Stimulated activated naive CD8-positive, alpha-beta T cell treated with anti-CD3 and anti-CD28 coated beads, Interleukin-15, amount 100 ng/mL, for 72 hours (primary cell): ENCODE results near the gene CDH13.

Experiments
- ATAC-seq: fragments of 150-1000 bp; cut with Tn5 transposase; 2 replicates; pipeline ENCODE4 v1.10.0; 2021; ENCODE audit warnings: mild to moderate bottlenecking, moderate library complexity
- DNase-seq, 2 donors: peaks; one replicate each; pipeline ENCODE4 v3.0.0; 2021 to 2022
- H3K27ac Mint-ChIP-seq, 2 donors: one replicate each; pipeline ENCODE4 v1.8.0; 2022; ENCODE audit warnings: mild to moderate bottlenecking in 2 of 2, mixed read lengths in 2 of 2, moderate library complexity in 2 of 2
- H3K27me3 Mint-ChIP-seq: one replicate; pipeline ENCODE4 v1.8.0; 2022; ENCODE audit warnings: mixed read lengths
- H3K4me1 Mint-ChIP-seq: one replicate; pipeline ENCODE4 v1.8.0; 2022; ENCODE audit warnings: mild to moderate bottlenecking, mixed read lengths
- H3K4me3 Mint-ChIP-seq, 2 donors: one replicate each; pipeline ENCODE4 v1.8.0; 2022; ENCODE audit warnings: mild to moderate bottlenecking in 2 of 2, mixed read lengths in 2 of 2, moderate library complexity in 1 of 2
- H3K9me3 Mint-ChIP-seq, 2 donors: one replicate each; pipeline ENCODE4 v1.8.0; 2022; ENCODE audit warnings: mixed read lengths in 2 of 2

Gene CDH13

GRCh38 chr16:83513008-83513755 is 886.4 kb downstream of the CDH13 start:
- H3K27me3 Mint-ChIP-seq, result no peaks in the 10 kb centered on the region
- DNase-seq (no peak), ATAC-seq (no peak)
- no peaks in the 10 kb centered on the region for H3K9me3 Mint-ChIP-seq
- no peak overlapping the region for H3K27ac Mint-ChIP-seq
- no peak overlapping the region for H3K4me3 Mint-ChIP-seq
- no peaks in the 10 kb centered on the region for H3K4me1 Mint-ChIP-seq

- Mint-ChIP-seq H3K27me3 (no peaks in the 10 kb centered on the region), H3K27ac (no peak overlapping the region), H3K9me3 (peaks cover 0 to 11% of the 10 kb centered on the region in 2 donors), H3K4me1 (no peaks in the 10 kb centered on the region), H3K4me3 (no peak overlapping the region)
- no peak for ATAC-seq
- DNase-seq, result no peak
Observed at GRCh38 chr16:83515395-83515794, 888.6 kb downstream of the CDH13 start.

- H3K9me3 Mint-ChIP-seq, result peaks cover 0 to 11% of the 10 kb centered on the region in 2 donors
- DNase-seq (no peak), ATAC-seq (no peak)
- H3K27ac Mint-ChIP-seq, result no peak overlapping the region
- no peak overlapping the region for H3K4me3 Mint-ChIP-seq
- no peaks in the 10 kb centered on the region for H3K4me1 Mint-ChIP-seq
- H3K27me3 Mint-ChIP-seq, result no peaks in the 10 kb centered on the region
Observed at GRCh38 chr16:83516931-83517330, 890.2 kb downstream of the CDH13 start.

GRCh38 chr16:83517398-83517797 is 890.6 kb downstream of the CDH13 start:
- H3K4me3 Mint-ChIP-seq, result no peak overlapping the region
- DNase-seq (no peak), ATAC-seq (no peak)
- no peaks in the 10 kb centered on the region for H3K4me1 Mint-ChIP-seq
- H3K27me3 Mint-ChIP-seq, result no peaks in the 10 kb centered on the region
- peaks cover 0 to 11% of the 10 kb centered on the region in 2 donors for H3K9me3 Mint-ChIP-seq
- no peak overlapping the region for H3K27ac Mint-ChIP-seq

- Mint-ChIP-seq H3K9me3 (peaks cover 9 to 18% of the 10 kb centered on the region in 2 donors), H3K4me1 (no peaks in the 10 kb centered on the region), H3K27me3 (no peaks in the 10 kb centered on the region), H3K4me3 (no peak overlapping the region), H3K27ac (no peak overlapping the region)
- no peak for DNase-seq
- ATAC-seq, result no peak
Observed at GRCh38 chr16:83520596-83520995, 893.8 kb downstream of the CDH13 start.

GRCh38 chr16:83530293-83530692 is 903.5 kb downstream of the CDH13 start:
- no peaks in the 10 kb centered on the region for H3K4me1 Mint-ChIP-seq
- no peaks in the 10 kb centered on the region for H3K27me3 Mint-ChIP-seq
- H3K27ac Mint-ChIP-seq, result no peak overlapping the region
- H3K9me3 Mint-ChIP-seq, result peaks cover 6 to 11% of the 10 kb centered on the region in 2 donors
- no peak overlapping the region for H3K4me3 Mint-ChIP-seq
- ATAC-seq (no peak), DNase-seq (no peak)

GRCh38 chr16:83532634-83533033 is 905.9 kb downstream of the CDH13 start:
- Mint-ChIP-seq H3K9me3 (peaks cover 15 to 25% of the 10 kb centered on the region in 2 donors), H3K4me1 (no peaks in the 10 kb centered on the region), H3K27ac (no peak overlapping the region), H3K27me3 (no peaks in the 10 kb centered on the region), H3K4me3 (no peak overlapping the region)
- DNase-seq, result no peak
- ATAC-seq, result no peak

- H3K4me3 Mint-ChIP-seq, result no peak overlapping the region
- no peak for DNase-seq
- no peak for ATAC-seq
- H3K27ac Mint-ChIP-seq, result no peak overlapping the region
- H3K9me3 Mint-ChIP-seq, result peaks cover 15 to 25% of the 10 kb centered on the region in 2 donors
- H3K4me1 Mint-ChIP-seq, result no peaks in the 10 kb centered on the region
- H3K27me3 Mint-ChIP-seq, result no peaks in the 10 kb centered on the region
Observed at GRCh38 chr16:83533193-83533592, 906.4 kb downstream of the CDH13 start.

GRCh38 chr16:83538707-83539106 is 911.9 kb downstream of the CDH13 start:
- H3K27ac Mint-ChIP-seq, result no peak overlapping the region

GRCh38 chr16:83539736-83540490 is 913.1 kb downstream of the CDH13 start:
- Mint-ChIP-seq H3K27ac (no peak overlapping the region), H3K27me3 (no peaks in the 10 kb centered on the region), H3K9me3 (peaks cover 15 to 17% of the 10 kb centered on the region in 2 donors), H3K4me1 (no peaks in the 10 kb centered on the region), H3K4me3 (no peak overlapping the region)
- DNase-seq, result no peak
- no peak for ATAC-seq

More at GRCh38 chr16:83538707-83539106, 911.9 kb downstream of the CDH13 start:
- no peaks in the 10 kb centered on the region for H3K27me3 Mint-ChIP-seq
- ATAC-seq (no peak), DNase-seq (no peak)
- peaks cover 15 to 18% of the 10 kb centered on the region in 2 donors for H3K9me3 Mint-ChIP-seq
- no peak overlapping the region for H3K4me3 Mint-ChIP-seq
- H3K4me1 Mint-ChIP-seq, result no peaks in the 10 kb centered on the region

GRCh38 chr16:83541231-83541630 is 914.5 kb downstream of the CDH13 start:
- no peak for ATAC-seq
- Mint-ChIP-seq H3K4me1 (no peaks in the 10 kb centered on the region), H3K27ac (no peak overlapping the region), H3K27me3 (no peaks in the 10 kb centered on the region), H3K9me3 (peaks cover 6 to 12% of the 10 kb centered on the region in 2 donors), H3K4me3 (no peak overlapping the region)
- no peak for DNase-seq

- H3K27me3 Mint-ChIP-seq, result no peaks in the 10 kb centered on the region
- H3K27ac Mint-ChIP-seq, result no peak overlapping the region
- ATAC-seq, result no peak
Observed at GRCh38 chr16:83542491-83542890, 915.7 kb downstream of the CDH13 start.

GRCh38 chr16:83549316-83550182 is 922.8 kb downstream of the CDH13 start:
- ATAC-seq (no peak), DNase-seq (no peak)
- H3K4me3 Mint-ChIP-seq, result no peak overlapping the region
- H3K27me3 Mint-ChIP-seq, result no peaks in the 10 kb centered on the region
- no peak overlapping the region for H3K27ac Mint-ChIP-seq
- H3K4me1 Mint-ChIP-seq, result no peaks in the 10 kb centered on the region
- H3K9me3 Mint-ChIP-seq, result peaks cover 15% of the 10 kb centered on the region in 2 donors

More at GRCh38 chr16:83542491-83542890, 915.7 kb downstream of the CDH13 start:
- Mint-ChIP-seq H3K4me3 (no peak overlapping the region), H3K4me1 (no peaks in the 10 kb centered on the region), H3K9me3 (peaks cover 2 to 8% of the 10 kb centered on the region in 2 donors)
- DNase-seq, result no peak

- no peaks in the 10 kb centered on the region for H3K27me3 Mint-ChIP-seq
- no peak for ATAC-seq
- H3K4me3 Mint-ChIP-seq, result no peak overlapping the region
- H3K9me3 Mint-ChIP-seq, result peaks cover 15% of the 10 kb centered on the region in 2 donors
- DNase-seq, result no peak
- H3K4me1 Mint-ChIP-seq, result no peaks in the 10 kb centered on the region
- H3K27ac Mint-ChIP-seq, result no peak overlapping the region
Observed at GRCh38 chr16:83550183-83550569, 923.4 kb downstream of the CDH13 start.

- H3K9me3 Mint-ChIP-seq, result peaks cover 9 to 15% of the 10 kb centered on the region in 2 donors
- H3K4me3 Mint-ChIP-seq, result no peak overlapping the region
- H3K4me1 Mint-ChIP-seq, result no peaks in the 10 kb centered on the region
- H3K27me3 Mint-ChIP-seq, result no peaks in the 10 kb centered on the region
- ATAC-seq (no peak), DNase-seq (no peak)
- no peak overlapping the region for H3K27ac Mint-ChIP-seq
Observed at GRCh38 chr16:83552228-83552627, 925.5 kb downstream of the CDH13 start.
